Fibroblast of pulmonary artery (primary cell): ENCODE results near the gene CHTF18.
"Not testable (repeated sequence)": the region's sequence is repeated elsewhere in the genome, so short reads cannot be mapped to it uniquely, and the experiment has no call there.

Experiments
- DNase-seq: peaks from one replicate; pipeline ENCODE4 v3.0.0-alpha.2; 2010; ENCODE audit warnings: low read depth
- H3K4me3 ChIP-seq: replicated peaks from 2 replicates; pipeline ENCODE4 v1.5.1; 2011; ENCODE audit warnings: low read depth, mild to moderate bottlenecking, control low read depth, low read length, moderate library complexity
- TF ChIP-seq, protein P1 (sequence below): IDR thresholded peaks from 2 replicates; pipeline ENCODE4 v1.5.1; 2011; ENCODE audit warnings: mild to moderate bottlenecking, control low read depth, low read length, inconsistent platforms; ENCODE audit errors: missing control alignments

The CHTF18 gene

GRCh38 chr16:830871-831570 lies 42.6 kb downstream of the CHTF18 start:
- no peak overlapping the region for H3K4me3 ChIP-seq
- no peak for DNase-seq
- TF ChIP-seq, protein P1, sequence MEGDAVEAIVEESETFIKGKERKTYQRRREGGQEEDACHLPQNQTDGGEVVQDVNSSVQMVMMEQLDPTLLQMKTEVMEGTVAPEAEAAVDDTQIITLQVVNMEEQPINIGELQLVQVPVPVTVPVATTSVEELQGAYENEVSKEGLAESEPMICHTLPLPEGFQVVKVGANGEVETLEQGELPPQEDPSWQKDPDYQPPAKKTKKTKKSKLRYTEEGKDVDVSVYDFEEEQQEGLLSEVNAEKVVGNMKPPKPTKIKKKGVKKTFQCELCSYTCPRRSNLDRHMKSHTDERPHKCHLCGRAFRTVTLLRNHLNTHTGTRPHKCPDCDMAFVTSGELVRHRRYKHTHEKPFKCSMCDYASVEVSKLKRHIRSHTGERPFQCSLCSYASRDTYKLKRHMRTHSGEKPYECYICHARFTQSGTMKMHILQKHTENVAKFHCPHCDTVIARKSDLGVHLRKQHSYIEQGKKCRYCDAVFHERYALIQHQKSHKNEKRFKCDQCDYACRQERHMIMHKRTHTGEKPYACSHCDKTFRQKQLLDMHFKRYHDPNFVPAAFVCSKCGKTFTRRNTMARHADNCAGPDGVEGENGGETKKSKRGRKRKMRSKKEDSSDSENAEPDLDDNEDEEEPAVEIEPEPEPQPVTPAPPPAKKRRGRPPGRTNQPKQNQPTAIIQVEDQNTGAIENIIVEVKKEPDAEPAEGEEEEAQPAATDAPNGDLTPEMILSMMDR: no peak

DNA sequence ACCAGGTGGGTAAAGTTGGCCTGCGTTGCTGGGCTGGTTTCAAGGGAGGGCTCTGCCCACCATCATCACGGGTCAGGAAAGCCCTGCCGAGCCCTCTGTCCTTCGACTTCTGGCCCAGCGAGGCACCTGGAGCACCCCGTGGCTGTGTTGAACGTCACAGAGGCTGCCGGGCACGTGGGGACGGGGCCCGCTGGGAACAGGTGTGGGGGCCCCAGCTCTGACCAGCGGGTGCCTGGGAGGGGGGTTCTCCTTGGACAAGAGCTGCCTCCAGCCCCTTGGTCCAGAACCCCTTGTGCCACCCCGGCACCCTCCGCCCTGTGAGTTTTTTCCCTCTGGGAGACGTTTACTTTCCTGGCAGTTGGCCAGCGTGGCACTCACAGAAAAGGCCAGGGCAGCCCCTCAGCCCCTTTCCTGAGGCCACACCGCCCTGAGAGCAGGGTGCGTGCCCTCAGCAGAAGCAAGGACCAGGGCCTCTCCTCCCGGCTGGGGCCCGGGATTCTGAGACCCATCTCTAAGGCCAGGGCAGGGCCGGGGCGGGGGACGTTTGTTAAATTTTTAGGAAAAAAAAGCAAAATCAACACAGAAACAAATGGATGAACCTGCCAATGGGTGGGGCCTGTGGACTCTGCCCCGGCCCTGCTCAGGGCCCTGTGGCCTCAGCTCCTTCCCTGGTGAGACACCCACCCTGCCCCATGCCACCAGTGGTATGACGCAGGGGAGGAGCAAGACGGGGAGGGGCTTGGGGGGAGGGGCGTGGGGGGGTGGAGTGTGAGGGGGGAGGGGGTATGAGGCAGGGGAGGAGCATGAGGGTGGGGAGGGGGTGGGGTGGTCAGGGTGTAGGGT lies 43.4 kb downstream of the CHTF18 start:
- DNase-seq: no peak

GRCh38 chr16:832652-833336 lies 44.4 kb downstream of the CHTF18 start:
- TF ChIP-seq, protein P1: no peak
- H3K4me3 ChIP-seq: no peak overlapping the region
- DNase-seq: no peak

More for the DNA sequence above, 43.4 kb downstream of the CHTF18 start:
- H3K4me3 ChIP-seq: no peak overlapping the region
- TF ChIP-seq, protein P1: no peak

GRCh38 chr16:833411-833810 lies 45.0 kb downstream of the CHTF18 start:
- no peak overlapping the region for H3K4me3 ChIP-seq
- no peak for DNase-seq
- TF ChIP-seq, protein P1: no peak

GRCh38 chr16:835373-835772 lies 47.0 kb downstream of the CHTF18 start:
- no peak for DNase-seq
- TF ChIP-seq, protein P1: no peak
- H3K4me3 ChIP-seq: no peak overlapping the region

- TF ChIP-seq, protein P1: no peak
- H3K4me3 ChIP-seq: no peak overlapping the region
- DNase-seq: no peak
Measured at GRCh38 chr16:836221-836620, 47.8 kb downstream of the CHTF18 start.

DNA sequence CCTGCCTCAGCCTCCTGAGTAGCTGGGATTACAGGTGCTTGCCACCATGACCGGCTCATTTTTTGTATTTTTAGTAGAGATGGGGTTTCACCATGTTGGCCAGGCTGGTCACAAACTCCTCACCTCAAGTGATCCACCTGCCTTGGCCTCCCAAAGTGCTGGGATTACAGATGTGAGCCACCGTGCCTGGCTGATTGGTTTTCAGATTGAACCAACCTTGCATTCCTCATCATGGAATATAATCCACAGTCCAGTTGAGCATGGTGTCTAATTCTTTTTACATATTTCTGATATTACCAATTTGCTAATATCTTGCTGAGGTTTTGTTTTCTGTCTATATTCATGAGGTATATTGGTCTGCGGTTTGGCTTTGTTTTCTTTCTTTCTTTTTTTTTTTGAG lies 48.4 kb downstream of the CHTF18 start:
- H3K4me3 ChIP-seq, DNase-seq: not testable (repeated sequence)
